ENCODE measurements around the gene GLI3.

- TF ChIP-seq CTCF (IDR thresholded peaks at IDR 0.05) = no peak
- no peak for TF ChIP-seq POLR2A (IDR thresholded peaks at IDR 0.05)
Measured at GRCh38 chr7:42192066-42192465, 44.9 kb downstream of the GLI3 start.

Data from heart left ventricle (tissue), 13 donors.